ENCODE data around the gene SMCP.

Gene SMCP

GRCh38 chr1:152878042-152878441 lies at the start of gene SMCP:
SMCP (plus strand) TSS chr1:152878322; CDS start chr1:152884423, 6,101 bp downstream.
- DNase-seq, result no peak

- no peak for DNase-seq
Measured at GRCh38 chr1:152836870-152837269, 41.3 kb upstream of the SMCP start.

- DNase-seq, result no peak
Measured at GRCh38 chr1:152842556-152842955, 35.6 kb upstream of the SMCP start, which contains the start of gene LCE6A. LCE6A (plus strand) TSS chr1:152842856; CDS start chr1:152843521, 665 bp downstream.

- no peak for DNase-seq
Measured at GRCh38 chr1:152855661-152856060, 22.5 kb upstream of the SMCP start.

GRCh38 chr1:152858062-152858461 lies 20.1 kb upstream of the SMCP start:
- DNase-seq, result no peak

- DNase-seq, result no peak
Measured at GRCh38 chr1:152859696-152860095, 18.4 kb upstream of the SMCP start, which contains the start of gene LCE7A. LCE7A (plus strand) TSS chr1:152859996; CDS start chr1:152860698, 702 bp downstream.

- no peak for DNase-seq
Measured at GRCh38 chr1:152860129-152860528, 18.0 kb upstream of the SMCP start.

GRCh38 chr1:152861374-152861773 lies 16.7 kb upstream of the SMCP start:
- DNase-seq, result no peak

GRCh38 chr1:152864443-152864842 lies 13.7 kb upstream of the SMCP start:
- DNase-seq, result no peak

- no peak for DNase-seq
Measured at GRCh38 chr1:152866321-152866720, 11.8 kb upstream of the SMCP start.

GRCh38 chr1:152869808-152870419 lies 8.2 kb upstream of the SMCP start:
- DNase-seq, result peak; percentile 39

GRCh38 chr1:152870831-152871730 lies 7.0 kb upstream of the SMCP start:
- DNase-seq, result peak; percentile 6

- no peak for DNase-seq
Measured at GRCh38 chr1:152871731-152872126, 6.4 kb upstream of the SMCP start.

GRCh38 chr1:152873495-152873894 lies 4.6 kb upstream of the SMCP start:
- DNase-seq, result no peak

- no peak for DNase-seq
Measured at GRCh38 chr1:152876827-152877226, 1.3 kb upstream of the SMCP start.

- no peak for DNase-seq
Measured at GRCh38 chr1:152879559-152880198, 1.6 kb downstream of the SMCP start.

- DNase-seq, result no peak
Measured at GRCh38 chr1:152880316-152880715, 2.2 kb downstream of the SMCP start.

GRCh38 chr1:152880907-152881306 lies 2.8 kb downstream of the SMCP start:
- DNase-seq, result no peak

GRCh38 chr1:152884085-152884484 lies 6.0 kb downstream of the SMCP start:
- no peak for DNase-seq

GRCh38 chr1:152884506-152884905 lies 6.4 kb downstream of the SMCP start:
- DNase-seq, result no peak

- no peak for DNase-seq
Measured at GRCh38 chr1:152884966-152885624, 7.0 kb downstream of the SMCP start.

GRCh38 chr1:152886085-152886484 lies 8.0 kb downstream of the SMCP start:
- DNase-seq, result no peak

Measured in COR-L47 (cell line).